Activated naive CD4-positive, alpha-beta T cell (primary cell): ENCODE data around the gene AFAP1L1.
"Not testable (repeated sequence)": the region's sequence is repeated elsewhere in the genome, so short reads cannot be mapped to it uniquely, and the experiment has no call there.

Experiments used
- DNase-seq, 4 experiments: peaks; one replicate each; lab custom pipeline; 2025; lab: John Stamatoyannopoulos, UW

Gene AFAP1L1

DNA sequence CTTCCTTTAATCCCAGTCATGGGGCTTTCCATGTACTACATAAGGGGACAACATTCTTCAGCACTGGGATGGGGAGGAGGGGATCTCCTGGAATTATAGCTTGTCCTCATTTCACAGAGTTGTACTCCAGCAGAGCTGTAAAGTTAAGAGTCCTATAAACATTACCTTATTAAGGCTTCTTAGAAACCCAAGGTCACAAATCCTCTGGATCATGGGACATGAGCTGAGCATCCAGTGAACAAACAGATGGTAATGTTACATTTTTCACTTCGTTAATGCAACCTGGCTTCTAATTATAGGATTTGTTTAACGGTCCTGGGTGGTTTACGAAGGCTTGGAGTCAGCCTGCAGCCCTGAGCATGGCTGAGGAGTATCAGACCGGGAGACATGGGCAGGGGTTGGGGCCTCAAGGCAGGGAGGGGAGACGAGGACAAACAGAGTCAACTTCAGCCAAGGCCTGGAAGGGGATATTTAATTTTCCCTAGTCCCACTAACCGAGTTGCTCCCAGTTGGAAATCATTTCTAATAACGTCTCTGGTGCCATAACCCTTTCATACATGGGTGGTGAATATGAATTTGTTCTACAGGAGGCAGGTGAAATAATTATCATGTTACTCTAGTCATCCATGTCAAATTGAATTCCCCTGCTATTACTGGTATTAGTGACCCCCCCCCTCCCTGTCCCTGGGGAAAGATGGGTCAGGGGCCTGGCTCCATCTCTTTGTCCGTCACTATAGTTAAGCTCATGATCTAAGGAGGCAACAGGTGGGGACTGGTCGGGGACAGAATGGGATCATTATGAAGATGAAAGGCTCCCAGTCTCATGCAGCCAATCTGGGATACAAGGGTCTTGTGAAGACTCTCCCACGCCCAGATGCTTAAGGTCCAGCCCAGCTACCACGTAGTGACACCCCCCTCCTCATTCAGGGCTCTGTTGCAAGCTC is 118.2 kb downstream of the AFAP1L1 start:
- no peak for DNase-seq

DNA sequence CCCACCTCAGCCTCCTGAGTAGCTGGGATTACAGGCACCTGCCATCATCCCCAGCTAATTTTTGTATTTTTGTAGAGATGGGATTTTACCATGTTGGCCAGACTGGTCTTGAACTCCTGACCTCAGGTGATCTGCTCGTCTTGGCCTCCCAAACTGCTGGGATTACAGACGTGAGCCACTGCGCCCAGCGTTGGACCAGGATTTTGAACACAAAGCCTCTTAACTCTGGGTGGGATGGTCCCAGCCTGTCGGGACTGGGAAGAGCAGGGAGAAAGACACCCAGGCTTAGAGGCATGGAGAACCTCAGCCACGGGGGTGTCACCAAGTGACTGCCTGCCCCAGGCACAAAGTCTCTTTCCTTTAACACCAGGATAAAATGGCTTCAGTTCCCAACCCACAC is 119.4 kb downstream of the AFAP1L1 start:
- not testable (repeated sequence) for DNase-seq
